WTC11 (cell line): ENCODE results near the gene HS6ST1. TPM values are rescaled to one million over a fixed set of nuclear protein-coding genes. Genes with fewer than 3 reads are reported as not detected.

Source experiments
- ATAC-seq: fragments of 200-7000 bp; cut with Tn5 transposase; 2 replicates; pipeline ENCODE4 v1.10.0; 2021; ENCODE audit warnings: mild to moderate bottlenecking, moderate library complexity
- CTCF ChIA-PET: fragments of 300-600 bp; sonication (Branson Sonifier 250); formaldehyde crosslinking; loops from one replicate; lab custom pipeline; 2021; ENCODE audit warnings: antibody characterized with exemption; lab: Charles Lee
- POLR2A ChIA-PET: fragments of 350-600 bp; sonication (Branson Sonifier 250); formaldehyde crosslinking; loops from one replicate; lab custom pipeline; 2021; ENCODE audit warnings: antibody characterized with exemption; lab: Charles Lee
- DNase-seq: peaks from one replicate; pipeline ENCODE4 v3.0.0; 2021; ENCODE audit warnings: low spot score
- H3K27ac Mint-ChIP-seq: 2 replicates; pipeline ENCODE4 v1.8.0; 2021; ENCODE audit warnings: mixed read lengths
- H3K27me3 Mint-ChIP-seq: 2 replicates; pipeline ENCODE4 v1.8.0; 2021; ENCODE audit warnings: low read depth, mild to moderate bottlenecking, moderate library complexity, mixed read lengths
- H3K36me3 Mint-ChIP-seq: 2 replicates; pipeline ENCODE4 v1.8.0; 2021; ENCODE audit warnings: mixed read lengths
- H3K4me1 Mint-ChIP-seq: 2 replicates; pipeline ENCODE4 v1.8.0; 2022; ENCODE audit warnings: mixed read lengths
- H3K4me3 Mint-ChIP-seq: 2 replicates; pipeline ENCODE4 v1.8.0; 2021; ENCODE audit warnings: mild to moderate bottlenecking, moderate library complexity, mixed read lengths
- H3K9me3 Mint-ChIP-seq: 2 replicates; pipeline ENCODE4 v1.8.0; 2021; ENCODE audit warnings: mixed read lengths
- ATF1 ChIP-seq: sonication (generic); formaldehyde crosslinking; IDR thresholded peaks from 2 replicates; pipeline ENCODE4 v1.8.1; 2023; ENCODE audit warnings: mild to moderate bottlenecking, moderate library complexity, missing genetic modification reagents
- CDX4 ChIP-seq: fragments of 250-450 bp; sonication (Bioruptor Pico); IDR thresholded peaks from 2 replicates; pipeline ENCODE4 v1.9.0; 2021; ENCODE audit warnings: moderate library complexity, mild to moderate bottlenecking, inconsistent platforms, borderline replicate concordance
- E2F1 ChIP-seq: sonication (generic); formaldehyde crosslinking; IDR thresholded peaks from 2 replicates; pipeline ENCODE4 v1.8.0; 2022; ENCODE audit warnings: mild to moderate bottlenecking, missing genetic modification reagents
- GABPB1 ChIP-seq: sonication (generic); formaldehyde crosslinking; IDR thresholded peaks from 2 replicates; pipeline ENCODE4 v1.8.1; 2023; ENCODE audit warnings: mild to moderate bottlenecking, missing genetic modification reagents
- GRHL2 ChIP-seq: fragments of 250-450 bp; sonication (Bioruptor Pico); IDR thresholded peaks from 2 replicates; pipeline ENCODE4 v1.8.0; 2022; ENCODE audit warnings: mild to moderate bottlenecking, moderate library complexity; ENCODE audit not compliant: insufficient replicate concordance, severe bottlenecking
- IRF1 ChIP-seq: sonication (generic); formaldehyde crosslinking; IDR thresholded peaks from 2 replicates; pipeline ENCODE4 v1.8.0; 2023; ENCODE audit warnings: missing genetic modification reagents
- IRF2 ChIP-seq: sonication (generic); formaldehyde crosslinking; IDR thresholded peaks from 2 replicates; pipeline ENCODE4 v1.8.0; 2022; ENCODE audit warnings: low read depth, missing genetic modification reagents, borderline replicate concordance
- NFE2L1 ChIP-seq: sonication (generic); formaldehyde crosslinking; IDR thresholded peaks from 2 replicates; pipeline ENCODE4 v1.8.1; 2023; ENCODE audit warnings: missing genetic modification reagents
- SOX15 ChIP-seq: fragments of 250-450 bp; sonication (Bioruptor Pico); IDR thresholded peaks from 2 replicates; pipeline ENCODE4 v1.9.0; 2021; ENCODE audit warnings: mild to moderate bottlenecking
- ZNF121 ChIP-seq: sonication (generic); formaldehyde crosslinking; IDR thresholded peaks from 2 replicates; pipeline ENCODE4 v1.8.0; 2023; ENCODE audit warnings: missing genetic modification reagents
- ZNF219 ChIP-seq: sonication (generic); formaldehyde crosslinking; IDR thresholded peaks from 2 replicates; pipeline ENCODE4 v1.8.0; 2023; ENCODE audit warnings: missing genetic modification reagents, mild to moderate bottlenecking, borderline replicate concordance
- ZNF281 ChIP-seq: sonication (generic); formaldehyde crosslinking; IDR thresholded peaks from 2 replicates; pipeline ENCODE4 v1.8.0; 2023; ENCODE audit warnings: mild to moderate bottlenecking, missing genetic modification reagents
- ZNF423 ChIP-seq: fragments of 250-450 bp; sonication (Bioruptor Pico); IDR thresholded peaks from 2 replicates; pipeline ENCODE4 v2.1.2; 2022; ENCODE audit warnings: mild to moderate bottlenecking, moderate library complexity
- ZNF512 ChIP-seq: sonication (generic); formaldehyde crosslinking; IDR thresholded peaks from 2 replicates; pipeline ENCODE4 v1.8.1; 2022; ENCODE audit warnings: missing genetic modification reagents, borderline replicate concordance
- total RNA-seq: library from RNA; stranded (reverse); gene quantifications from 3 replicates; pipeline ENCODE4 v1.2.3, GENCODE V29; 2021
- TF ChIP-seq, protein P1 (sequence below): fragments of 250-450 bp; sonication (Bioruptor Pico); IDR thresholded peaks from 2 replicates; pipeline ENCODE4 v1.9.0; 2021; ENCODE audit warnings: mild to moderate bottlenecking
- TF ChIP-seq, protein P2 (sequence below): sonication (generic); formaldehyde crosslinking; IDR thresholded peaks from 2 replicates; pipeline ENCODE4 v1.8.0; 2022; ENCODE audit warnings: mild to moderate bottlenecking, missing genetic modification reagents
- TF ChIP-seq, protein P3 (sequence below): sonication (generic); formaldehyde crosslinking; IDR thresholded peaks from 2 replicates; pipeline ENCODE4 v1.8.1; 2022; ENCODE audit warnings: low read depth, missing genetic modification reagents, borderline replicate concordance

Gene HS6ST1
- total RNA-seq, 1 experiment from 2014 or later = 55.5 TPM

- TF ChIP-seq ZNF512 (CRISPR knock-in tag) = no peak
Measured at GRCh38 chr2:128361376-128362131, 42.9 kb upstream of the HS6ST1 start (continued).

GRCh38 chr2:128360711-128361110 is 42.0 kb upstream of the HS6ST1 start:
- no peak overlapping the region for H3K4me3 Mint-ChIP-seq
- no peak overlapping the region for H3K27ac Mint-ChIP-seq
- H3K27me3 Mint-ChIP-seq = no peaks in the 10 kb centered on the region; the same call in 1 of the 2 replicates
- CTCF ChIA-PET = no interaction called here
- POLR2A ChIA-PET = no interaction called here
- peak; percentile 7 for DNase-seq
- ATAC-seq = no peak
- H3K4me1 Mint-ChIP-seq = peaks cover 38% of the 10 kb centered on the region
- H3K9me3 Mint-ChIP-seq = peaks cover 3% of the 10 kb centered on the region; the same call in 1 of the 2 replicates
- TF ChIP-seq, protein P1, sequence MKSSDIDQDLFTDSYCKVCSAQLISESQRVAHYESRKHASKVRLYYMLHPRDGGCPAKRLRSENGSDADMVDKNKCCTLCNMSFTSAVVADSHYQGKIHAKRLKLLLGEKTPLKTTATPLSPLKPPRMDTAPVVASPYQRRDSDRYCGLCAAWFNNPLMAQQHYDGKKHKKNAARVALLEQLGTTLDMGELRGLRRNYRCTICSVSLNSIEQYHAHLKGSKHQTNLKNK (CRISPR knock-in tag) = no peak
- no peak for TF ChIP-seq ZNF121 (CRISPR knock-in tag)
- no peaks in the 10 kb centered on the region for H3K36me3 Mint-ChIP-seq

DNA sequence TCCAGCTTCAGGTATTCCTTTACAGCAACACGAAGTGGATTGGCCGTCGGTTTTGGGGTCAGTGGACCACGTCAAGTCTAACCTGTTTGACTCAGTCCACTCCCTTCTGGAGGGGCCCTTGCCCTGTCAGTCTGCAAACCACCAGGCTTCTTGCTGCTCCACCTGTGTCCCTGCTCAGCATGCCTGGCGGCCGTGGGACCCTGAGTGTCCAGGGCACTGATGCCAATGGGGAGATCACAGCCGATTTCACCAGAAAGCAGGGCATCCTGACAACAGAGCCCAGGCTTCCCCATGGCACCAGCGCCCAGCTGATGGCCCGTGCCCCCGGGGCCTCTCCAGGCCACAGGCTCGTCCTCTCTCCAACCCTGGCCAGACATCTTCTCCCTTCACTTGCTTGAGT is 41.2 kb upstream of the HS6ST1 start:
- H3K9me3 Mint-ChIP-seq = peaks cover 3% of the 10 kb centered on the region; the same call in 1 of the 2 replicates
- no peaks in the 10 kb centered on the region for H3K36me3 Mint-ChIP-seq
- H3K27me3 Mint-ChIP-seq = no peaks in the 10 kb centered on the region; the same call in 1 of the 2 replicates
- TF ChIP-seq E2F1 = no peak
- TF ChIP-seq ATF1 (CRISPR knock-in tag) = no peak
- TF ChIP-seq, protein P2, sequence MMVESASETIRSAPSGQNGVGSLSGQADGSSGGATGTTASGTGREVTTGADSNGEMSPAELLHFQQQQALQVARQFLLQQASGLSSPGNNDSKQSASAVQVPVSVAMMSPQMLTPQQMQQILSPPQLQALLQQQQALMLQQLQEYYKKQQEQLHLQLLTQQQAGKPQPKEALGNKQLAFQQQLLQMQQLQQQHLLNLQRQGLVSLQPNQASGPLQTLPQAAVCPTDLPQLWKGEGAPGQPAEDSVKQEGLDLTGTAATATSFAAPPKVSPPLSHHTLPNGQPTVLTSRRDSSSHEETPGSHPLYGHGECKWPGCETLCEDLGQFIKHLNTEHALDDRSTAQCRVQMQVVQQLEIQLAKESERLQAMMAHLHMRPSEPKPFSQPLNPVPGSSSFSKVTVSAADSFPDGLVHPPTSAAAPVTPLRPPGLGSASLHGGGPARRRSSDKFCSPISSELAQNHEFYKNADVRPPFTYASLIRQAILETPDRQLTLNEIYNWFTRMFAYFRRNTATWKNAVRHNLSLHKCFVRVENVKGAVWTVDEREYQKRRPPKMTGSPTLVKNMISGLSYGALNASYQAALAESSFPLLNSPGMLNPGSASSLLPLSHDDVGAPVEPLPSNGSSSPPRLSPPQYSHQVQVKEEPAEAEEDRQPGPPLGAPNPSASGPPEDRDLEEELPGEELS = no peak
- TF ChIP-seq ZNF281 (CRISPR knock-in tag) = no peak
- TF ChIP-seq SOX15 = no peak
- TF ChIP-seq, protein P1 (CRISPR knock-in tag) = no peak
- no peak for TF ChIP-seq CDX4 (CRISPR knock-in tag)
- TF ChIP-seq IRF2 (CRISPR knock-in tag) = no peak
- no peak for TF ChIP-seq NFE2L1 (CRISPR knock-in tag)
- no peak for TF ChIP-seq ZNF423
- TF ChIP-seq GRHL2 = no peak
- no peak for TF ChIP-seq IRF1 (CRISPR knock-in tag)
- TF ChIP-seq GABPB1 (CRISPR knock-in tag) = no peak
- no peak for TF ChIP-seq ZNF219
- TF ChIP-seq, protein P3, sequence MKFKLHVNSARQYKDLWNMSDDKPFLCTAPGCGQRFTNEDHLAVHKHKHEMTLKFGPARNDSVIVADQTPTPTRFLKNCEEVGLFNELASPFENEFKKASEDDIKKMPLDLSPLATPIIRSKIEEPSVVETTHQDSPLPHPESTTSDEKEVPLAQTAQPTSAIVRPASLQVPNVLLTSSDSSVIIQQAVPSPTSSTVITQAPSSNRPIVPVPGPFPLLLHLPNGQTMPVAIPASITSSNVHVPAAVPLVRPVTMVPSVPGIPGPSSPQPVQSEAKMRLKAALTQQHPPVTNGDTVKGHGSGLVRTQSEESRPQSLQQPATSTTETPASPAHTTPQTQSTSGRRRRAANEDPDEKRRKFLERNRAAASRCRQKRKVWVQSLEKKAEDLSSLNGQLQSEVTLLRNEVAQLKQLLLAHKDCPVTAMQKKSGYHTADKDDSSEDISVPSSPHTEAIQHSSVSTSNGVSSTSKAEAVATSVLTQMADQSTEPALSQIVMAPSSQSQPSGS (CRISPR knock-in tag) = no peak
- POLR2A ChIA-PET = no interaction called here
- CTCF ChIA-PET = no interaction called here
- no peak overlapping the region for H3K27ac Mint-ChIP-seq
- DNase-seq = no peak
- no peak for ATAC-seq
- H3K4me3 Mint-ChIP-seq = no peak overlapping the region
- H3K4me1 Mint-ChIP-seq = peaks cover 32% of the 10 kb centered on the region
